Stimulated activated CD8-positive, alpha-beta memory T cell treated with anti-CD3 and anti-CD28 coated beads, Interleukin-7, amount 100 ng/mL, for 24 hours (primary cell): ENCODE results near the gene YKT6.

Experiments used
- DNase-seq: peaks from one replicate; pipeline ENCODE4 v3.0.0-alpha.2; 2020; ENCODE audit warnings: low read depth

The YKT6 gene

DNA sequence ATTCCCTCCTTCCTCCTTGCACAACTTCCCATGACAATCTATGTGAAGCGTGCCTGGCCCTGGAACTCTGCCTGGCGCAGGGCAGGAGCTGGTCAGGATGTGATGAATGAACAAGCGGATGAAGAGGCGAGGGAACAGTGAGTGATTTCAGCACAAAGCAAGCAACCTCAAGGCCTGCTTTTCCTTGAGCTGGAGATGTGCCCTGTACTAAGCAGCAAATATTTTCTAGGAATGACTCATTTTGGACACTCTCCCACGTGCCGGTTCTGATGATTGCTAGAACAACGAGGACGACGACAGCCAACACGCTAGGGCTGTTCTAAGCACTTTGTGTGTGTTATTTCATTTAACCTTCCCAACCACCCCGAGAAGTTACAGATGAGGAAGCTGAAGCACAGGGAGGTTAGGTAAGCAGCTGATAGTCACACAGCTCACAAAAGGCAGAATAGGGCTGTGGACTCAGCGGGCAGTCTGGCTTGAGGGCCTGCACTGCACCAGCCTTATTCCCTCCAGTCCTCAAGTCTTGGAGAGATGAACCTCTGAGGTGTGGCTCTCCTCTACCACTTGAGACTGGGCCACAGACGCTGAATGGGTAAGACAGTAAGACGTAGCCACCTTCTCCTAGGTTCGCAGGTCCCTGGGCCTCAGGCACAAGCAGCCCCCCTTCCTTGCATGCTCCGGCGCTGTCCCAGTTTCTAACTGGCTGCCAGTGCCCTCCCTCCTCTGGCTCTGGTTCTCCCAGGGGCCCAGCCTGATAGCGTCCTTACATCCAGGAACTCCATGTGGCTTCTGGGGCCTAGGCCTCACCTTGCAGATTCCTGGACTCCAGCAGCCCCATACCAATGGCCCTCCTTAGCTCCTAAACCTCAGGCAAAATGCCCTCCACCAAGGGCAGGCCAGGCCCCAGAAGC, 59.0 kb downstream of the YKT6 start:
- DNase-seq = no peak

DNA sequence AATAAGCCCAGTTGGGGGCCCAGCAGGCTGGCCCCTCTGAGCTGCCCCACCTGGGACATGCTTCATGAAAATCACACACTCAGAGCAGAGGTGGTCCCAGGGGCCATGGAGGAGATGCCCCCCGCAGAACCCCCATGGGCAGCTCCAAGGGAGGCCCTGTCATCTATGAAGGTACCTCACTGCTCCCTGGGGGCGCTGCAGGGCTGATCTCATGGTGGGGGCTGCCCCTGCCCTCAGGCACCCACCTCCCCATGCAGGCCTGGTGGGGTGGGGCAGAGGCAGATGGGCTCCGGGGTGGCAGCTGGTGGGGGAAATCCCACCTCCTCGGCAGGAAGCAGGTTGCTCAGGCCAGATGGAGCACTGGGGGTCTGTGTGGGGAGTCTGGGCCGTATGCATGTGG, 60.5 kb downstream of the YKT6 start:
- DNase-seq = no peak

DNA sequence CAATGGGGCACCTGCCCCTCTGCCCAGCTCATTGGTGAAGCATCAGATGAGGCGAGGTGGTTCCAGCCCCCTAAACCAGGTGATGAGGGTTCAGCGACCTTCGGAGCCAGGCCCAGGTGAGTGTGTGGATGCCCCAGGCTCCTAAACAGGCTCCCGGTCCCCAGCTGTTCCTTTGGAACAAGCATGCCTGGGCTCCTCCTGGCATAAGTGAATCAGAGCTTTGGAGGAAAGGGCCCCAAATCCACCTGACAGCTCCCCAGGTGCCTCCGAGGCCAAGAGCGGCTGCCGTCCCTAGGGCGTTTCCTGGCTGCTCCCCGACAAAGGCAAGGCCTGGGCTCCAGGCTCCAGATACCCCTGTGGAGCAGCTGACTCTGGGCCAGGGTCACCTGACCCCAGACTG, 61.3 kb downstream of the YKT6 start:
- DNase-seq = no peak

GRCh38 chr7:44263326-44264082, 62.7 kb downstream of the YKT6 start:
- DNase-seq = no peak
